HEK293T (cell line): ENCODE results near the gene PROX2.

Experiments used
- NFRKB ChIP-seq: fragments of 450-650 bp; IDR thresholded peaks from 2 replicates; pipeline ENCODE4 v1.6.1; 2016; ENCODE audit warnings: mild to moderate bottlenecking, moderate library complexity
- SP1 ChIP-seq: fragments of 450-650 bp; IDR thresholded peaks from 2 replicates; pipeline ENCODE4 v1.6.1; 2017
- TARDBP ChIP-seq: fragments of 450-650 bp; IDR thresholded peaks from 2 replicates; pipeline ENCODE4 v1.6.1; 2016

DNA sequence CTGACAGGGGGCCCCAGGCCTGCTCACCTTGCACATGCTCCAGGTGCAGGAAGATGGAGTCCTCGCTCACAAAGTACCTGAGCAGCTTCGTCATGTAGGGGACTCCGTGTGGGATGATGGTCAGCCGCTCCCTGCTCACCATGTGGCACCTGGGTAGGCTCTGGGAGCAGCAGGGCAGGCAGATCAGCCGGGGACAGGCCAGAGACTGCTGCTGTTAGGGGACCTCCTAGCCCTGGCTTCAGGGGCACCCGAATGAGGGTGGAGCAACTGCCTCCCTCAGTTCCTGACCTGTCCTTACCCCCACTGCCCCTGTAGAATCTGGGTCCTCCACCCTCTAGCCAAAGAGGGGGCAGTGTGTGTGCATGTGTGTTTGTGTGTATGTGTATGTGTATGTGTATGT is 35.3 kb upstream of the PROX2 start:
- TF ChIP-seq SP1 (no peak), NFRKB (no peak), TARDBP (no peak)
